Neuronal stem cell (in vitro differentiated cells): ENCODE results near the gene SPAAR.

Experiments used
- DNase-seq: peaks from one replicate; pipeline ENCODE4 v3.0.0-alpha.2; 2013; ENCODE audit warnings: low spot score
- H2AFZ ChIP-seq: one replicate; pipeline ENCODE4 v1.6.1; 2013; ENCODE audit warnings: mild to moderate bottlenecking, low read length, inconsistent platforms
- H2AK5ac ChIP-seq: 2 replicates; pipeline ENCODE4 v1.6.1; 2013; ENCODE audit warnings: low read depth, mild to moderate bottlenecking, inconsistent platforms, low read length, moderate library complexity, mixed read lengths
- H2BK120ac ChIP-seq: 2 replicates; pipeline ENCODE4 v1.6.1; 2013; ENCODE audit warnings: low read depth, mild to moderate bottlenecking, inconsistent platforms, low read length, moderate library complexity, mixed read lengths
- H2BK12ac ChIP-seq: one replicate; pipeline ENCODE4 v1.6.1; 2013; ENCODE audit warnings: low read length, inconsistent platforms
- H2BK15ac ChIP-seq: 2 replicates; pipeline ENCODE4 v1.6.1; 2013; ENCODE audit warnings: mild to moderate bottlenecking, low read length, inconsistent platforms, mixed read lengths
- H2BK5ac ChIP-seq: one replicate; pipeline ENCODE4 v1.6.1; 2013; ENCODE audit warnings: inconsistent platforms, mild to moderate bottlenecking, low read length, moderate library complexity
- H3K14ac ChIP-seq: one replicate; pipeline ENCODE4 v1.6.1; 2013; ENCODE audit warnings: low read length, inconsistent platforms
- H3K18ac ChIP-seq: 2 replicates; pipeline ENCODE4 v1.6.1; 2013; ENCODE audit warnings: low read length, inconsistent platforms
- H3K23ac ChIP-seq: 2 replicates; pipeline ENCODE4 v1.6.1; 2013; ENCODE audit warnings: low read depth, mild to moderate bottlenecking, mixed read lengths, low read length, inconsistent platforms; ENCODE audit not compliant: poor library complexity
- H3K27ac ChIP-seq: replicated peaks from 3 replicates; pipeline ENCODE4 v1.5.1; 2013; ENCODE audit warnings: low read length, inconsistent platforms
- H3K27me3 ChIP-seq, 3 experiments: 2 replicates each; pipeline ENCODE4 v1.6.1; 2013; ENCODE audit warnings: low read length in 3 of 3, mild to moderate bottlenecking in 2 of 3, inconsistent platforms in 1 of 3, low read depth in 1 of 3, mixed read lengths in 1 of 3, moderate library complexity in 1 of 3; ENCODE audit not compliant: control insufficient read depth in 3 of 3, insufficient read depth in 3 of 3
- H3K36me3 ChIP-seq, 2 donors: replicated peaks in 1 of 2; 2 replicates each; pipeline ENCODE4 v1.6.1; 2013; ENCODE audit warnings: low read length in 2 of 2; ENCODE audit not compliant: control insufficient read depth in 2 of 2, insufficient read depth in 2 of 2
- H3K4ac ChIP-seq: 2 replicates; pipeline ENCODE4 v1.6.1; 2013; ENCODE audit warnings: inconsistent platforms, mild to moderate bottlenecking, low read length, moderate library complexity
- H3K4me1 ChIP-seq, 2 donors: 1 replicate in 1 of 2; 2 replicates in 1 of 2; pipeline ENCODE4 v1.6.1; 2013; ENCODE audit warnings: low read length in 2 of 2, low read depth in 1 of 2; ENCODE audit not compliant: control insufficient read depth in 2 of 2, insufficient read depth in 1 of 2
- H3K4me2 ChIP-seq: one replicate; pipeline ENCODE4 v1.6.1; 2013; ENCODE audit warnings: mild to moderate bottlenecking, low read length, inconsistent platforms; ENCODE audit not compliant: insufficient read depth, poor library complexity, severe bottlenecking
- H3K4me3 ChIP-seq, 2 donors: 2 replicates each; pipeline ENCODE4 v1.5.1; 2013; ENCODE audit warnings: low read length in 2 of 2, mild to moderate bottlenecking in 2 of 2, inconsistent platforms in 1 of 2, moderate library complexity in 1 of 2
- H3K79me1 ChIP-seq: one replicate; pipeline ENCODE4 v1.6.1; 2013; ENCODE audit warnings: low read depth, mild to moderate bottlenecking, inconsistent platforms, low read length, moderate library complexity
- H3K9ac ChIP-seq: one replicate; pipeline ENCODE4 v1.6.1; 2013; ENCODE audit warnings: mild to moderate bottlenecking, low read depth, low read length, inconsistent platforms; ENCODE audit not compliant: poor library complexity
- H3K9me3 ChIP-seq, 2 donors: replicated peaks in 1 of 2; 2 replicates each; pipeline versions ENCODE3 to v1.6.1; 2013; ENCODE audit warnings: low read length in 2 of 2, mild to moderate bottlenecking in 2 of 2, inconsistent platforms in 1 of 2, low read depth in 1 of 2, mixed read lengths in 1 of 2, moderate library complexity in 1 of 2; ENCODE audit not compliant: control insufficient read depth in 2 of 2, insufficient read depth in 1 of 2
- H4K8ac ChIP-seq: one replicate; pipeline ENCODE4 v1.6.1; 2013; ENCODE audit warnings: low read depth, mild to moderate bottlenecking, inconsistent platforms, low read length, moderate library complexity
- H4K91ac ChIP-seq: one replicate; pipeline ENCODE4 v1.6.1; 2013; ENCODE audit warnings: low read length, low read depth, mild to moderate bottlenecking, inconsistent platforms; ENCODE audit not compliant: poor library complexity
- WGBS, 2 donors: extraction: QIAGEN DNeasy Blood & Tissue Kit; methylation state at CpG; one replicate each; pipeline ENCODE4 v1.1.7; 2013; ENCODE audit warnings: missing lambda C conversion rate in 2 of 2, mixed read lengths in 1 of 2; ENCODE audit not compliant: insufficient read length in 2 of 2, insufficient replicate concordance in 1 of 2; ENCODE audit errors: extremely low coverage in 2 of 2; 5-methylcytosine and 5-hydroxymethylcytosine counted together

SPAAR gene

GRCh38 chr9:35960039-35960655 is 50.9 kb downstream of the SPAAR start:
- Histone ChIP-seq H2AFZ (no peak overlapping the region), H3K4me1 (peaks cover 0 to 2% of the 10 kb centered on the region in 2 donors), H2BK15ac (no peak overlapping the region), H2BK12ac (no peak overlapping the region), H3K14ac (no peak overlapping the region), H3K9ac (no peak overlapping the region), H2AK5ac (no peak overlapping the region), H3K36me3 (no peaks in the 10 kb centered on the region), H2BK5ac (no peak overlapping the region), H3K18ac (no peak overlapping the region), H3K23ac (no peak overlapping the region), H4K8ac (no peak overlapping the region), H2BK120ac (no peak overlapping the region), H3K4ac (no peak overlapping the region), H3K27me3 (peaks cover 2 to 47% (median 5%) of the 10 kb centered on the region in 3 experiments), H3K27ac (no peak overlapping the region), H4K91ac (no peak overlapping the region), H3K4me3 (peak overlapping the region in 1 of 2 donors; percentile 51), H3K79me1 (no peaks in the 10 kb centered on the region), H3K9me3 (no peaks in the 10 kb centered on the region), H3K4me2 (no peak overlapping the region)
- WGBS, 2 donors = no CpG with 5 or more reads among the region's 3 CpGs
- DNase-seq = no peak
